MCF 10A (cell line): Measurements from ENCODE around the gene TLNRD1. TPM values are rescaled to one million over a fixed set of nuclear protein-coding genes. Genes with fewer than 3 reads are reported as not detected.

Experiments used
- BruUV-seq: library from RNA; stranded (reverse); fragments of 400-500 nt; replicated peaks from 2 replicates; lab custom pipeline; 2021; lab: Mats Ljungman, UMichigan
- CTCF ChIA-PET: fragments of 300-600 bp; sonication (Branson Sonifier 250); formaldehyde crosslinking; extraction: SDS; loops from one replicate; lab custom pipeline; 2021; ENCODE audit warnings: antibody characterized with exemption, inconsistent platforms; lab: Yijun Ruan, JAX
- POLR2A ChIA-PET: fragments of 300-600, 350-650 bp; sonication (Branson Sonifier 250); formaldehyde crosslinking; extraction: SDS; loops from one replicate; lab custom pipeline; 2020; ENCODE audit warnings: antibody characterized with exemption, inconsistent platforms; lab: Yijun Ruan, JAX
- DNase-seq: peaks from one replicate; pipeline ENCODE4 v3.0.0-alpha.2; 2018; ENCODE audit not compliant: unreplicated experiment
- H3K27ac Mint-ChIP-seq: one replicate; pipeline ENCODE4 v1.8.0; 2022; ENCODE audit warnings: mild to moderate bottlenecking, low read depth, mixed read lengths; ENCODE audit not compliant: unreplicated experiment
- H3K27me3 Mint-ChIP-seq: one replicate; pipeline ENCODE4 v1.8.0; 2022; ENCODE audit warnings: mixed read lengths; ENCODE audit not compliant: insufficient read depth, unreplicated experiment
- H3K36me3 Mint-ChIP-seq: one replicate; pipeline ENCODE4 v1.8.0; 2022; ENCODE audit warnings: mild to moderate bottlenecking, moderate library complexity, mixed read lengths; ENCODE audit not compliant: insufficient read depth, unreplicated experiment
- H3K4me1 Mint-ChIP-seq: one replicate; pipeline ENCODE4 v1.8.0; 2022; ENCODE audit warnings: mixed read lengths; ENCODE audit not compliant: insufficient read depth, unreplicated experiment
- H3K4me3 Mint-ChIP-seq: one replicate; pipeline ENCODE4 v1.8.0; 2022; ENCODE audit warnings: mild to moderate bottlenecking, moderate library complexity, mixed read lengths; ENCODE audit not compliant: unreplicated experiment
- H3K9me3 Mint-ChIP-seq: one replicate; pipeline ENCODE4 v1.8.0; 2022; ENCODE audit warnings: mixed read lengths; ENCODE audit not compliant: unreplicated experiment
- intact Hi-C: fragments of 100-400 bp; cut with micrococcal nuclease; formaldehyde crosslinking; loops from 2 replicates; pipeline ENCODE4 v1.14.1; 2022
- total RNA-seq: library from RNA; stranded (reverse); gene quantifications from 2 replicates; pipeline ENCODE4 v1.2.3, GENCODE V29; 2022
- TF ChIP-seq, protein P1 (sequence below): fragments of 200-600 bp; IDR thresholded peaks from one replicate; pipeline ENCODE4 v1.8.0; 2022; ENCODE audit warnings: antibody characterized with exemption, mild to moderate bottlenecking; ENCODE audit not compliant: unreplicated experiment

The TLNRD1 gene
- total RNA-seq, 1 experiment from 2014 or later = 17.1 TPM

DNA sequence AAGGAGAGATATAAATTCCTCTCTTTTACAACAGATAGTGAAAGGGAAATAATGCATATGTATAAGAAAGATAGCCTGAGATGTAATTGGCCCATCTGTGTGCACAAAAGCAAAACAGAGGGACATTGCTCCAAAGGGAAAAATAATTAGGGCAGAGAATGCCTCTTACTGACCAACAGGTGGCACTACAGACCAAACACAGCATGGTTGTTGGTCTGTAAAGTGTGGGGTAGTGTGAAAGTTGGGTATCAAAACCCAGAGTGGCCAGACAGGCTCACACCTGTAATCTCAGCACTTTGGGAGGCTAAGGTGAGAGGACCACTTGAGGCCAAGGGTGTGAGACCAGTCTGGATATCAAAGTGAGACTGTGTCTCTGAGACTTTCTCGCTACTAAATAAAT lies 4.5 kb upstream of the TLNRD1 start:
- Mint-ChIP-seq H3K9me3 (no peaks in the 10 kb centered on the region), H3K36me3 (no peaks in the 10 kb centered on the region), H3K4me1 (peaks cover 12% of the 10 kb centered on the region), H3K27ac (no peak overlapping the region), H3K27me3 (no peaks in the 10 kb centered on the region), H3K4me3 (no peak overlapping the region)
- DNase-seq = peak; percentile 48
- TF ChIP-seq, protein P1, sequence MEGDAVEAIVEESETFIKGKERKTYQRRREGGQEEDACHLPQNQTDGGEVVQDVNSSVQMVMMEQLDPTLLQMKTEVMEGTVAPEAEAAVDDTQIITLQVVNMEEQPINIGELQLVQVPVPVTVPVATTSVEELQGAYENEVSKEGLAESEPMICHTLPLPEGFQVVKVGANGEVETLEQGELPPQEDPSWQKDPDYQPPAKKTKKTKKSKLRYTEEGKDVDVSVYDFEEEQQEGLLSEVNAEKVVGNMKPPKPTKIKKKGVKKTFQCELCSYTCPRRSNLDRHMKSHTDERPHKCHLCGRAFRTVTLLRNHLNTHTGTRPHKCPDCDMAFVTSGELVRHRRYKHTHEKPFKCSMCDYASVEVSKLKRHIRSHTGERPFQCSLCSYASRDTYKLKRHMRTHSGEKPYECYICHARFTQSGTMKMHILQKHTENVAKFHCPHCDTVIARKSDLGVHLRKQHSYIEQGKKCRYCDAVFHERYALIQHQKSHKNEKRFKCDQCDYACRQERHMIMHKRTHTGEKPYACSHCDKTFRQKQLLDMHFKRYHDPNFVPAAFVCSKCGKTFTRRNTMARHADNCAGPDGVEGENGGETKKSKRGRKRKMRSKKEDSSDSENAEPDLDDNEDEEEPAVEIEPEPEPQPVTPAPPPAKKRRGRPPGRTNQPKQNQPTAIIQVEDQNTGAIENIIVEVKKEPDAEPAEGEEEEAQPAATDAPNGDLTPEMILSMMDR = peak; percentile 49
- POLR2A ChIA-PET = no interaction called here
- CTCF ChIA-PET = interaction anchor here (0.5 kb wide), 1 partner anchor 27 kb away, joined by 3 read pairs; no protein-coding TSS in a partner anchor
- intact Hi-C loops = loop anchor here (1.0 kb wide), 1 partner anchor 159 kb away; no protein-coding TSS in a partner anchor
- no TSS peak for BruUV-seq

DNA sequence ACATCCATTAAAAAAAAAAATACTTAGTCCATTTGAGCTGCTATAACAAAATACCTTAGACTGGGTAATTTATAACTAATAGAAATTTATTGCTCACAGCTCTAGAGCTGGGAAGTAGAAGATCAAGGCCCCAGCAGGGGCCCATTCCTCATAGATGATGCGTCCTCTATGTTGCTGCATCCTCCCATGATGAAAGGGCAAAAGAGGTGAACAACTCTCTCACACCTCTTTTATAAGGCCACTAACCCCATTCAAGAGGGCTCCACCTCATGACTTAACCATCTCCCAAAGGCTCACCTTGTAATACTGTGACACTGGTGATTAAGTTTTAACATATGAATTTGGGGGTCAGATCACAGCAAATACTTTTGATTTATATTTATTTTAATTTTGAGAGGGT lies 3.0 kb upstream of the TLNRD1 start:
- H3K27ac Mint-ChIP-seq = no peak overlapping the region
- intact Hi-C loops = no loop called here
- CTCF ChIA-PET = interaction anchor here (2.5 kb wide), 1 partner anchor 268 kb away, joined by 12 read pairs; no protein-coding TSS in a partner anchor
- no TSS peak for BruUV-seq
- POLR2A ChIA-PET = interaction anchor here (0.6 to 0.7 kb wide), 2 partner anchors 89 to 130 kb away, joined by 3 to 4 read pairs; no protein-coding TSS in a partner anchor
- no peak for DNase-seq
- no peak overlapping the region for H3K4me3 Mint-ChIP-seq
- no peaks in the 10 kb centered on the region for H3K27me3 Mint-ChIP-seq
- no peaks in the 10 kb centered on the region for H3K9me3 Mint-ChIP-seq
- H3K4me1 Mint-ChIP-seq = peaks cover 5% of the 10 kb centered on the region
- TF ChIP-seq, protein P1 = no peak
- no peaks in the 10 kb centered on the region for H3K36me3 Mint-ChIP-seq

DNA sequence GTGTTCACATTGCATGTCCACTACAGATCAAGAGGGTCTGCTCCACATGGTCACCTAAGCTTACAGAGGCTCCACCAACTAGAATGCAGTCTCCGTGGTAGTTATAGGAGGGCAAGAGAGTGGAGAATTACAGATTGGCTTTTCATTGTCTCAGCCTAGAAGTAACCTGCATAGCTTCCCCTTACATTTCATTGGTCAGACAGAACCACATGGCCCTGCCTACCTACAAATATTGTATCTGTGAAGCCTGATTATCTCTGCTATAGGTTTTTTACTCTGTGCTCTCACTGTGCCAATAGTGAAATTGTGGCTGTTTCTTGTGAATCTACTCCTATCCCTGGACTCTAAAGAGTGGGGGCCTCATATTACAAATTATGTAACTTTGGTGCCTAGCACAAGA lies 2.5 kb upstream of the TLNRD1 start:
- ChIA-PET CTCF (interaction anchor here (0.6 to 2.5 kb wide), 2 partner anchors 267 to 1161 kb away, joined by 3 to 12 read pairs; no protein-coding TSS in a partner anchor), POLR2A (no interaction called here)
- Mint-ChIP-seq H3K27me3 (no peaks in the 10 kb centered on the region), H3K9me3 (no peaks in the 10 kb centered on the region), H3K4me1 (peaks cover 5% of the 10 kb centered on the region), H3K36me3 (peaks cover 2% of the 10 kb centered on the region), H3K27ac (no peak overlapping the region), H3K4me3 (no peak overlapping the region)
- no TSS peak for BruUV-seq
- DNase-seq = no peak
- intact Hi-C loops = no loop called here
- TF ChIP-seq, protein P1 = no peak

DNA sequence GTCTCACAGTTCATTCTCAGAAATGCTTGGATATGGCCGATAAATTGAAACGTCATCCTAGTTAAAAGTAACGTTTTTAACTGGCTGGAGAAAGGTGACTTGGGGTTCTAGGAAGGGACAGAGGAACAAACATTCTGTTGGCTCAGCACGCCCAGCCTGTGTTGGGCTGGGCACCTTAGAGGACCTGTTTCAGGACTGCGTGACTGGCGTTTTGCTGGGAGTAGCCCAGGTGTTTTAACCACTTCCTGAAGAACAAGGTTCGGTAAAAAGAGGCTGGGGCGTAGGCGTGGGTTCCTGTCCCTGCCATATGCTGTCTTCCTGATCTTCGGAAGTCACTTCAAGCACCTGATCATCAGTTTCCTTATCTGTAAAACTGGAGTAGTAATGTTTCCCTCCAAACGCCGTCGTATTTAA lies 1.1 kb upstream of the TLNRD1 start:
- TF ChIP-seq, protein P1 = no peak
- POLR2A ChIA-PET = interaction anchor here (0.6 to 4.1 kb wide), 4 partner anchors 10 to 1813 kb away, joined by 3 to 76 read pairs (median 10); partner anchors contain the start of gene MESD
- Mint-ChIP-seq H3K27ac (peak overlapping the region; percentile 64), H3K9me3 (no peaks in the 10 kb centered on the region), H3K4me1 (peaks cover 17% of the 10 kb centered on the region), H3K27me3 (no peaks in the 10 kb centered on the region), H3K4me3 (peak overlapping the region; percentile 82), H3K36me3 (peaks cover 15% of the 10 kb centered on the region)
- BruUV-seq = TSS peak; percentile 74
- no peak for DNase-seq
- intact Hi-C loops = loop anchor here (2.0 to 5.0 kb wide), 2 partner anchors 108 to 267 kb away; no protein-coding TSS in a partner anchor
- CTCF ChIA-PET = no interaction called here
